ENCODE measurements around the gene PLA2G4D.

PLA2G4D gene

DNA sequence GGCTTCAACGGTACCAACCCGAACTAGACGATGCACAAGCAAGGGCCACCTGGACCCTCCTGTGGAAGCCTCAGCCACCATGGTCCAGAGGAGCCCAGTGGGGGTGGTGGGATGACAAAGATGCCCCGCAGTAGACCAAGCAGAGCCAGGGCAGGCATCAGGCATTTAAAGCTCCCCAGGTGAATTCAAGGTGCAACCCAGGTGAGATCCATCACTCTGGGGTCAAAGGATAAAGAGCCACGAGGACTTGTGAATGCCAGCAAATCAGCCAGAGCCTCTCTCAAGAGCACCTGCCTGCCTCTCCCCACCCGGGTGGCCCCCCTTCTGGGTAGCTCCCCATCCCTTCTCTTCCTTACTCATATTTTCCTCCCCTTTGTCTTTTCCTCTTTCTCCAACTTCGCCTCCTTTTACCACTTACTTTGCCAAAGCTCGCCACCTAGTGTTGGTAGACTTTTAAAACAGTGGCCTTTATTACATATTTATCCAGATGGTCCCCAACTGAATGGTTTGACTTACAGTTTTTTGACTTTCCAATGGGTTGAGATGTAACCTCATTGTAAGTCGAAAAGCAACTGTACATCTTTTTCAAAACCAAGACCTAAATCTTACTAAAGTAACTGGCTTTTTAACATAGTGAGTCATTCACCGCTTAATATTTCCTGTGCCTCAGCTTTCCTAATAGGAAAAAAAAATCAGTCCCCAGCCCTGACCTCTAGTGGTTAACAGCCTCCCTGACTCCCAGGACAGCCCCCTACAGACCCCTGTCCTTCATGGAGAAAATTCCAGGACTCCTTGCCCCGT lies 43.3 kb upstream of the PLA2G4D start:
- Histone ChIP-seq H4K91ac (ENCODE audit: low read depth, low read length, poor library complexity) (no peak overlapping the region), H3K4ac (ENCODE audit: low read length) (no peak overlapping the region), H2BK5ac (ENCODE audit: low read length) (no peak overlapping the region), H3K27ac (replicated peaks; ENCODE audit: low read length) (no peak overlapping the region), H3K79me1 (ENCODE audit: low read depth, low read length) (no peaks in the 10 kb centered on the region), H2AK5ac (ENCODE audit: low read depth, low read length) (no peak overlapping the region), H3K36me3 (replicated peaks in 1 of 2; ENCODE audit: control insufficient read depth in 2 of 2, insufficient read depth in 2 of 2, low read length in 2 of 2) (no peaks in the 10 kb centered on the region), H4K8ac (ENCODE audit: low read depth, low read length) (no peak overlapping the region), H2AFZ (ENCODE audit: low read length) (no peak overlapping the region), H3K18ac (ENCODE audit: low read length) (peak overlapping the region; percentile 32), H3K4me1 (ENCODE audit: control insufficient read depth in 2 of 2, insufficient read depth in 1 of 2, low read depth in 1 of 2, low read length in 2 of 2) (no peaks in the 10 kb centered on the region), H3K9ac (ENCODE audit: low read depth, low read length, poor library complexity) (no peak overlapping the region), H2BK12ac (ENCODE audit: low read length) (no peak overlapping the region), H3K4me3 (ENCODE audit: low read length in 2 of 2) (no peak overlapping the region), H2BK120ac (ENCODE audit: low read depth, low read length) (no peak overlapping the region), H3K23ac (ENCODE audit: low read depth, low read length, poor library complexity) (no peak overlapping the region), H3K4me2 (ENCODE audit: insufficient read depth, low read length, poor library complexity, severe bottlenecking) (no peak overlapping the region), H3K14ac (ENCODE audit: low read length) (no peak overlapping the region), H3K9me3 (replicated peaks in 1 of 2; ENCODE audit: control insufficient read depth in 2 of 2, insufficient read depth in 1 of 2, low read depth in 1 of 2, low read length in 2 of 2) (peaks cover 0 to 5% of the 10 kb centered on the region in 2 donors), H3K27me3 (ENCODE audit: control insufficient read depth in 3 of 3, insufficient read depth in 3 of 3, low read depth in 1 of 3, low read length in 3 of 3) (no peaks in the 10 kb centered on the region), H2BK15ac (ENCODE audit: low read length) (peak overlapping the region; percentile 42)
- no CpG with 5 or more reads among the region's 11 CpGs for WGBS, 2 donors (ENCODE audit: extremely low coverage in 2 of 2, insufficient read length in 2 of 2, insufficient replicate concordance in 1 of 2)
- DNase-seq (ENCODE audit: low spot score), result peak; percentile 49

DNA sequence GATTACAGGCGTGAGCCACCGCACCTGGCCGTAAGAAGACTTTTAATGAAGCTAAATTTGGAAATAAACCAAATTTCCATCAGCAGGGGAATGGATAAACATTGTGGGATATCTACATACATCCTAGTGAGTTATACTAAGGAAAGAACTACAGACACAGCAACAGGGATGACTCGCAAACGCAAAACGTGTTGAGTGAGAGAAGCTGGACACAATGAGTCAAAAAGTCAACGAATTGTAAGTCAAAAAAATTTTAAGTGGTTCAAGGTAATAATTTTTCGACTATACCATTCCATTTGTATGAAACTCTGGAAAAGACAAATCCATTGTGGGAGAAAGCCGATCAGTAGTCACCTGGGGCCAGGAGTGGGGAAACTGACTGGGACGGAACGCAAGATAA lies 42.2 kb upstream of the PLA2G4D start:
- Histone ChIP-seq H2BK12ac (ENCODE audit: low read length) (no peak overlapping the region), H3K9me3 (replicated peaks in 1 of 2; ENCODE audit: control insufficient read depth in 2 of 2, insufficient read depth in 1 of 2, low read depth in 1 of 2, low read length in 2 of 2) (peaks cover 0 to 5% of the 10 kb centered on the region in 2 donors), H2AFZ (ENCODE audit: low read length) (no peak overlapping the region), H3K79me1 (ENCODE audit: low read depth, low read length) (no peaks in the 10 kb centered on the region), H3K14ac (ENCODE audit: low read length) (no peak overlapping the region), H3K27ac (replicated peaks; ENCODE audit: low read length) (no peak overlapping the region), H3K27me3 (ENCODE audit: control insufficient read depth in 3 of 3, insufficient read depth in 3 of 3, low read depth in 1 of 3, low read length in 3 of 3) (no peaks in the 10 kb centered on the region), H3K36me3 (replicated peaks in 1 of 2; ENCODE audit: control insufficient read depth in 2 of 2, insufficient read depth in 2 of 2, low read length in 2 of 2) (no peaks in the 10 kb centered on the region), H3K4me3 (ENCODE audit: low read length in 2 of 2) (no peak overlapping the region), H2BK120ac (ENCODE audit: low read depth, low read length) (no peak overlapping the region), H3K4me1 (ENCODE audit: control insufficient read depth in 2 of 2, insufficient read depth in 1 of 2, low read depth in 1 of 2, low read length in 2 of 2) (peaks cover 0 to 11% of the 10 kb centered on the region in 2 donors), H3K9ac (ENCODE audit: low read depth, low read length, poor library complexity) (no peak overlapping the region), H2BK15ac (ENCODE audit: low read length) (no peak overlapping the region), H3K18ac (ENCODE audit: low read length) (no peak overlapping the region), H2AK5ac (ENCODE audit: low read depth, low read length) (no peak overlapping the region), H3K23ac (ENCODE audit: low read depth, low read length, poor library complexity) (no peak overlapping the region), H4K8ac (ENCODE audit: low read depth, low read length) (no peak overlapping the region), H3K4me2 (ENCODE audit: insufficient read depth, low read length, poor library complexity, severe bottlenecking) (no peak overlapping the region), H4K91ac (ENCODE audit: low read depth, low read length, poor library complexity) (no peak overlapping the region), H3K4ac (ENCODE audit: low read length) (no peak overlapping the region), H2BK5ac (ENCODE audit: low read length) (no peak overlapping the region)
- DNase-seq (ENCODE audit: low spot score), result no peak
- WGBS, 2 donors (ENCODE audit: extremely low coverage in 2 of 2, insufficient read length in 2 of 2, insufficient replicate concordance in 1 of 2), result no CpG with 5 or more reads among the region's 11 CpGs

DNA sequence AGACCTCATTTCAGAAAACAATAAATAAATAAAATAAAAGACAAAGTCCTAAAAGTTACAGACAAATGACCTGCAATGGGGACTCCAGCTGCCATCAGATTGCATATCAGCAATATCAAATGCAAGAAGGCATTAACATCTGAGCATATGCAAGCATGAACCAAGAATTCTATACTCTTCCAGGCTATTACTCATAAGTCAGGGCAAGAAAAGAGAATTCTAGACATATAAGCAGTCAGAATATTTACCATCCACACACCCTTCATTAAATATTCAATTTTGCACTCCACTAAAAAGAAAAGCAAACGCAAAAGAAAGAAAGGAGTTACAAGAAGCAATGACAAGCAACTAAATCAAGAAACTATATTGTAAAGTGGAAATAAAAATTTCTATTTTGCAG lies 41.0 kb upstream of the PLA2G4D start:
- no peak overlapping the region for H4K91ac ChIP-seq (ENCODE audit: low read depth, low read length, poor library complexity)
- no peak overlapping the region for H2BK120ac ChIP-seq (ENCODE audit: low read depth, low read length)
- no peak overlapping the region for H3K27ac ChIP-seq (replicated peaks; ENCODE audit: low read length)
- H3K23ac ChIP-seq (ENCODE audit: low read depth, low read length, poor library complexity), result no peak overlapping the region
- H2BK15ac ChIP-seq (ENCODE audit: low read length), result no peak overlapping the region
- H2AFZ ChIP-seq (ENCODE audit: low read length), result no peak overlapping the region
- WGBS, 2 donors (ENCODE audit: extremely low coverage in 2 of 2, insufficient read length in 2 of 2, insufficient replicate concordance in 1 of 2), result no CpG with 5 or more reads among the region's 1 CpG
- H3K36me3 ChIP-seq (replicated peaks in 1 of 2; ENCODE audit: control insufficient read depth in 2 of 2, insufficient read depth in 2 of 2, low read length in 2 of 2), result no peaks in the 10 kb centered on the region
- no peak overlapping the region for H3K4me3 ChIP-seq (ENCODE audit: low read length in 2 of 2)
- no peak overlapping the region for H2BK12ac ChIP-seq (ENCODE audit: low read length)
- no peaks in the 10 kb centered on the region for H3K79me1 ChIP-seq (ENCODE audit: low read depth, low read length)
- H4K8ac ChIP-seq (ENCODE audit: low read depth, low read length), result no peak overlapping the region
- H2BK5ac ChIP-seq (ENCODE audit: low read length), result no peak overlapping the region
- no peak overlapping the region for H3K18ac ChIP-seq (ENCODE audit: low read length)
- no peak overlapping the region for H3K4ac ChIP-seq (ENCODE audit: low read length)
- no peaks in the 10 kb centered on the region for H3K27me3 ChIP-seq (ENCODE audit: control insufficient read depth in 3 of 3, insufficient read depth in 3 of 3, low read depth in 1 of 3, low read length in 3 of 3)
- peaks cover 0 to 16% of the 10 kb centered on the region in 2 donors for H3K4me1 ChIP-seq (ENCODE audit: control insufficient read depth in 2 of 2, insufficient read depth in 1 of 2, low read depth in 1 of 2, low read length in 2 of 2)
- no peak overlapping the region for H2AK5ac ChIP-seq (ENCODE audit: low read depth, low read length)
- no peak for DNase-seq (ENCODE audit: low spot score)
- H3K4me2 ChIP-seq (ENCODE audit: insufficient read depth, low read length, poor library complexity, severe bottlenecking), result no peak overlapping the region
- H3K9me3 ChIP-seq (replicated peaks in 1 of 2; ENCODE audit: control insufficient read depth in 2 of 2, insufficient read depth in 1 of 2, low read depth in 1 of 2, low read length in 2 of 2), result peaks cover 0 to 5% of the 10 kb centered on the region in 2 donors
- H3K14ac ChIP-seq (ENCODE audit: low read length), result no peak overlapping the region
- H3K9ac ChIP-seq (ENCODE audit: low read depth, low read length, poor library complexity), result no peak overlapping the region

DNA sequence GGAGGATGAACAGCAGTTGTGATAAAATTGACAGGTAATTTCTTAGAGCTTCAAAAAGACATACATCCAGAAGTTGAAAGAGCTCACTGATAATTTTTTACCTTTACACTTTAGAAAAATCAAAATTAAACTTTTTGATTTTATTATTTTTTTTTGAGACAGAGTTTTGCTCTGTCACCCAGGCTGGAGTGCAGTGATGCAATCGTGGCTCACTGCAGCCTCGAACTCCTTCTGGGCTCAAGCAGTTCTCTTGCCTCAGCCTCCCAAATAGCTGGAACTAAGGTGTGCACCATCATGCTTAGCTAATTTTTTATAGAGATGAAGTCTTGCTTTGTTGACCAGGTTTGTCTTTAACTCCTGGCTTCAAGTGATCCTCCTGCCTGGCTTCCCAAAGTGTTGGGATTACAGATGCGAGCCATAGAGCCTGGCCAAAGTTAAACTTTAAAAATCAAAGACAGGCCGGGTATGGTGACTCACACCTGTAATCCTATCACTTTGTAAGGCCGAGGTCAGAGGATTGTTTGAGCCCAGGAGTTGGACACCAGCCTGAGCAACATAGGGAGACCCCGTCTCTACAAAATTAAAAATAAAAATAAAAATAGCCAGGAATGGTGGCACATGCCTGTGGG lies 40.4 kb upstream of the PLA2G4D start:
- H3K14ac ChIP-seq (ENCODE audit: low read length), result no peak overlapping the region
- H2BK120ac ChIP-seq (ENCODE audit: low read depth, low read length), result no peak overlapping the region
- H3K4me3 ChIP-seq (ENCODE audit: low read length in 2 of 2), result no peak overlapping the region
- no peak for DNase-seq (ENCODE audit: low spot score)
- H3K79me1 ChIP-seq (ENCODE audit: low read depth, low read length), result no peaks in the 10 kb centered on the region
- H3K4me1 ChIP-seq (ENCODE audit: control insufficient read depth in 2 of 2, insufficient read depth in 1 of 2, low read depth in 1 of 2, low read length in 2 of 2), result peaks cover 0 to 16% of the 10 kb centered on the region in 2 donors
- peaks cover 0 to 2% (median 0%) of the 10 kb centered on the region in 3 experiments for H3K27me3 ChIP-seq (ENCODE audit: control insufficient read depth in 3 of 3, insufficient read depth in 3 of 3, low read depth in 1 of 3, low read length in 3 of 3)
- H4K91ac ChIP-seq (ENCODE audit: low read depth, low read length, poor library complexity), result no peak overlapping the region
- no peak overlapping the region for H2AFZ ChIP-seq (ENCODE audit: low read length)
- no peak overlapping the region for H2BK15ac ChIP-seq (ENCODE audit: low read length)
- no peak overlapping the region for H3K4me2 ChIP-seq (ENCODE audit: insufficient read depth, low read length, poor library complexity, severe bottlenecking)
- WGBS, 2 donors (ENCODE audit: extremely low coverage in 2 of 2, insufficient read length in 2 of 2, insufficient replicate concordance in 1 of 2), result no CpG with 5 or more reads among the region's 6 CpGs
- no peak overlapping the region for H3K18ac ChIP-seq (ENCODE audit: low read length)
- no peak overlapping the region for H3K4ac ChIP-seq (ENCODE audit: low read length)
- no peak overlapping the region for H2BK12ac ChIP-seq (ENCODE audit: low read length)
- H3K36me3 ChIP-seq (replicated peaks in 1 of 2; ENCODE audit: control insufficient read depth in 2 of 2, insufficient read depth in 2 of 2, low read length in 2 of 2), result no peaks in the 10 kb centered on the region
- H4K8ac ChIP-seq (ENCODE audit: low read depth, low read length), result no peak overlapping the region
- H2BK5ac ChIP-seq (ENCODE audit: low read length), result no peak overlapping the region
- peaks cover 0 to 5% of the 10 kb centered on the region in 2 donors for H3K9me3 ChIP-seq (replicated peaks in 1 of 2; ENCODE audit: control insufficient read depth in 2 of 2, insufficient read depth in 1 of 2, low read depth in 1 of 2, low read length in 2 of 2)
- no peak overlapping the region for H2AK5ac ChIP-seq (ENCODE audit: low read depth, low read length)
- H3K9ac ChIP-seq (ENCODE audit: low read depth, low read length, poor library complexity), result no peak overlapping the region
- no peak overlapping the region for H3K27ac ChIP-seq (replicated peaks; ENCODE audit: low read length)
- H3K23ac ChIP-seq (ENCODE audit: low read depth, low read length, poor library complexity), result no peak overlapping the region

All from neuronal stem cell (in vitro differentiated cells).